HepG2 (cell line): Measurements from ENCODE around the gene TXNRD2. TPM values are rescaled to one million over a fixed set of nuclear protein-coding genes. Genes with fewer than 3 reads are reported as not detected.

Experiments used
- AHR ChIP-seq: IDR thresholded peaks from 2 replicates; pipeline ENCODE4 v1.6.1; 2018; ENCODE audit warnings: missing genetic modification reagents, missing compliant biosample characterization
- ARID3A ChIP-seq: IDR thresholded peaks from 2 replicates; pipeline ENCODE4 v1.6.1; 2012; ENCODE audit warnings: low read depth, low read length, improper control_type of control experiment
- CAMTA2 ChIP-seq: sonication (generic); formaldehyde crosslinking; IDR thresholded peaks from 2 replicates; pipeline ENCODE4 v1.4.0; 2020; ENCODE audit warnings: mild to moderate bottlenecking, missing genetic modification reagents, borderline replicate concordance
- FOSL2 ChIP-seq: sonication (generic); formaldehyde crosslinking; IDR thresholded peaks from 2 replicates; pipeline ENCODE4 v1.4.0; 2020; ENCODE audit warnings: missing genetic modification reagents
- FOXK1 ChIP-seq: sonication (generic); formaldehyde crosslinking; IDR thresholded peaks from 2 replicates; pipeline ENCODE4 v1.4.0; 2020; ENCODE audit warnings: low read depth, missing genetic modification reagents, borderline replicate concordance
- GPN1 ChIP-seq: sonication (generic); formaldehyde crosslinking; IDR thresholded peaks from 2 replicates; pipeline ENCODE4 v1.5.1; 2020; ENCODE audit warnings: missing genetic modification reagents, borderline replicate concordance
- HMG20B ChIP-seq: conservative IDR thresholded peaks from 2 replicates; pipeline ENCODE4 v1.6.1; 2016; ENCODE audit warnings: missing genetic modification reagents, missing compliant biosample characterization
- KDM5A ChIP-seq: fragments of 200-600 bp; sonication (generic); IDR thresholded peaks from 2 replicates; pipeline ENCODE4 v1.7.0; 2018; ENCODE audit warnings: antibody characterized with exemption, mild to moderate bottlenecking, low read length, borderline replicate concordance
- MEF2D ChIP-seq: sonication (generic); formaldehyde crosslinking; IDR thresholded peaks from 2 replicates; pipeline ENCODE4 v1.5.1; 2020; ENCODE audit warnings: mild to moderate bottlenecking, missing genetic modification reagents
- NCOA2 ChIP-seq: sonication (generic); formaldehyde crosslinking; IDR thresholded peaks from 2 replicates; pipeline ENCODE4 v1.8.0; 2022; ENCODE audit warnings: inconsistent platforms
- NCOA5 ChIP-seq: sonication (generic); formaldehyde crosslinking; IDR thresholded peaks from 2 replicates; pipeline ENCODE4 v1.4.0; 2020; ENCODE audit warnings: missing genetic modification reagents
- PAX8 ChIP-seq: sonication (generic); formaldehyde crosslinking; IDR thresholded peaks from 2 replicates; pipeline ENCODE4 v1.8.0; 2022; ENCODE audit warnings: mild to moderate bottlenecking, missing genetic modification reagents, borderline replicate concordance
- POGZ ChIP-seq: sonication (generic); formaldehyde crosslinking; IDR thresholded peaks from 2 replicates; pipeline ENCODE4 v1.4.0; 2020; ENCODE audit warnings: mild to moderate bottlenecking, missing genetic modification reagents
- RARG ChIP-seq: sonication (generic); formaldehyde crosslinking; IDR thresholded peaks from 2 replicates; pipeline ENCODE4 v1.4.0; 2020; ENCODE audit warnings: low read depth, mild to moderate bottlenecking, missing genetic modification reagents
- RBM22 ChIP-seq: fragments of 200-400 bp; formaldehyde crosslinking; optimal IDR thresholded peaks from 2 replicates; pipeline ENCODE3; 2017; ENCODE audit warnings: mild to moderate bottlenecking, low read length, moderate library complexity
- SATB2 ChIP-seq: sonication (generic); formaldehyde crosslinking; IDR thresholded peaks from 2 replicates; pipeline ENCODE4 v1.5.0; 2020; ENCODE audit warnings: missing genetic modification reagents
- SNRNP70 ChIP-seq: fragments of 200-400 bp; formaldehyde crosslinking; IDR thresholded peaks from 2 replicates; pipeline ENCODE4 v1.6.1; 2017; ENCODE audit warnings: mild to moderate bottlenecking, low read depth, low read length, moderate library complexity
- TBL1XR1 ChIP-seq: fragments of 150-350 bp; IDR thresholded peaks from 2 replicates; pipeline ENCODE4 v1.6.1; 2014; ENCODE audit warnings: borderline replicate concordance, low read length; ENCODE audit not compliant: partially characterized antibody
- TFDP2 ChIP-seq: sonication (generic); formaldehyde crosslinking; IDR thresholded peaks from 2 replicates; pipeline ENCODE4 v1.4.0; 2020; ENCODE audit warnings: missing genetic modification reagents
- ZNF326 ChIP-seq: sonication (generic); formaldehyde crosslinking; IDR thresholded peaks from 2 replicates; pipeline ENCODE4 v1.4.0; 2020; ENCODE audit warnings: missing genetic modification reagents, borderline replicate concordance
- ZNF34 ChIP-seq: sonication (generic); formaldehyde crosslinking; IDR thresholded peaks from 2 replicates; pipeline ENCODE4 v1.4.0; 2020; ENCODE audit warnings: mild to moderate bottlenecking, missing genetic modification reagents, borderline replicate concordance
- ZNF747 ChIP-seq: sonication (generic); formaldehyde crosslinking; IDR thresholded peaks from 2 replicates; pipeline ENCODE4 v1.8.1; 2023; ENCODE audit warnings: missing genetic modification reagents, mild to moderate bottlenecking, borderline replicate concordance
- ZNF891 ChIP-seq: sonication (generic); formaldehyde crosslinking; IDR thresholded peaks from 2 replicates; pipeline ENCODE4 v1.5.0; 2020; ENCODE audit warnings: mild to moderate bottlenecking, missing genetic modification reagents
- ZSCAN9 ChIP-seq: IDR thresholded peaks from 2 replicates; pipeline ENCODE4 v1.6.1; 2016; ENCODE audit warnings: borderline replicate concordance
- polyA plus RNA-seq, 8 experiments: library from polyadenylated mRNA; depleted of rRNA in 3 of 8; stranded (reverse) in 7 of 8; unstranded in 1 of 8; fragments of >200 nt; fragmentation: Illumina TruSeq in 4 of 8; extraction: Trizol in 4 of 8; gene quantifications; 2 replicates each; pipeline versions ENCODE4 v1.2.1 to v1.2.3, GENCODE V29; 2011 to 2016; ENCODE audit warnings: low read depth in 4 of 8, missing spikeins in 1 of 8, mixed read lengths in 1 of 8; ENCODE audit not compliant: insufficient read depth in 1 of 8
- total RNA-seq, 5 experiments: library from RNA; depleted of rRNA; stranded (reverse); fragments of >200 nt; fragmentation: Illumina TruSeq; extraction: Trizol; gene quantifications; 2 replicates each; pipeline ENCODE4 v1.2.3, GENCODE V29; 2016; ENCODE audit warnings: low read depth in 1 of 5
- TF ChIP-seq, protein P1 (sequence below): sonication (generic); formaldehyde crosslinking; IDR thresholded peaks from 2 replicates; pipeline ENCODE4; 2020; ENCODE audit warnings: missing genetic modification reagents, mild to moderate bottlenecking, borderline replicate concordance

Gene TXNRD2
- total and polyA plus RNA-seq, 2 of the 13 experiments (the other 11 are each of a cell fraction or from before 2014, with no cell fraction given) = 17.5 to 18.6 TPM

DNA sequence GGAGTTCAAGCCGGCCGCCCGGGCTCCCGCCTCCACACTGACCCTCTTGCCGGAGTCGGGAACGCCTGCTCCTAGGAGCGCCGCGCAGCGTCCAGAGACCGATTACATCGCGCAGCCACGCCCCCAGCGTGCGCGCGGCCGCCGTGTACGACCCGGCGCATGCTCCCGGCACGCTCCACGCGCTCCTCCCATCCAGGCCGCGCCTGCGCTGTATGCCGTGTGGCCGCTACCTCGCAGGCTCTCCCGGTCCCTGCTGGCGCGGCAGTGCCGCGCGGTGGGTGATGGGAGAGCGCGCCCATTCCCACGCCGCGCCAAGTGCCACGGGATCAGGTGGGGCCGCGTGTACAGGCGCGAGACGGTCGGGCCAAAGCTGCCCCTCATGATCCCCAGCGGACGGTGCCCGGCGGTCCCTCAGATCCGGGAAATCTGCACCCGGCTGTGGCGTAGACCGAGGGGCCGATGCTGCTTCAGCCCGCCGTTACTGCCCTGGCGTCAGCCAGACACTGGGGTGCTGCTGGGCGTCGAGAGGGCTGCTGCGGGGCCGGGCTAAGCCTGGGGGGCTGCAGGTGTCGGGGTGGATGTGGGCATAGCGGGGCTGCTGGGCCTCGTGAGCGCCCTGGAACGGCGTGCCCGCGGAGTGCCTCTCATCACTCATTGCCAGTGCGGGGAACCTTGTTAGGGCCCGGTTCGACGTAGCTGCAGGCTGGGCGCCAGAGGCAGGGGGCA lies 86.7 kb downstream of the TXNRD2 start, which contains the start of the genes GNB1L and RTL10 (continued):
- TF ChIP-seq CAMTA2 (CRISPR knock-in tag) (peak; percentile 81; the same call in 1 of the 2 replicates), TFDP2 (CRISPR knock-in tag) (peak; percentile 94), MEF2D (CRISPR knock-in tag) (peak; percentile 61), RBM22 (no peak), SATB2 (CRISPR knock-in tag) (0 out of 2 replicates have a peak, but pooled peaks have one; percentile 55), ARID3A (no peak), NCOA2 (CRISPR knock-in tag) (peak; percentile 56), RARG (CRISPR knock-in tag) (peak; percentile 39; the same call in 1 of the 2 replicates), ZNF34 (CRISPR knock-in tag) (0 out of 2 replicates have a peak, but pooled peaks have one; percentile 57), ZSCAN9 (CRISPR knock-in tag) (no peak; the same call in 1 of the 2 replicates), ZNF891 (no peak; the same call in 1 of the 2 replicates), NCOA5 (CRISPR knock-in tag) (no peak), FOSL2 (CRISPR knock-in tag) (0 out of 2 replicates have a peak, but pooled peaks have one; percentile 7), GPN1 (CRISPR knock-in tag) (no peak), ZNF326 (CRISPR knock-in tag) (no peak), HMG20B (CRISPR knock-in tag) (0 out of 2 replicates have a peak, but pooled peaks have one; percentile 14), ZNF747 (CRISPR knock-in tag) (peak; percentile 17; the same call in 1 of the 2 replicates), PAX8 (peak; percentile 92; the same call in 1 of the 2 replicates), KDM5A (no peak), SNRNP70 (no peak), AHR (CRISPR knock-in tag) (no peak; the same call in 1 of the 2 replicates), FOXK1 (CRISPR knock-in tag) (peak; percentile 78; the same call in 1 of the 2 replicates), TBL1XR1 (peak; percentile 10), POGZ (CRISPR knock-in tag) (peak; percentile 71)
- TF ChIP-seq, protein P1, sequence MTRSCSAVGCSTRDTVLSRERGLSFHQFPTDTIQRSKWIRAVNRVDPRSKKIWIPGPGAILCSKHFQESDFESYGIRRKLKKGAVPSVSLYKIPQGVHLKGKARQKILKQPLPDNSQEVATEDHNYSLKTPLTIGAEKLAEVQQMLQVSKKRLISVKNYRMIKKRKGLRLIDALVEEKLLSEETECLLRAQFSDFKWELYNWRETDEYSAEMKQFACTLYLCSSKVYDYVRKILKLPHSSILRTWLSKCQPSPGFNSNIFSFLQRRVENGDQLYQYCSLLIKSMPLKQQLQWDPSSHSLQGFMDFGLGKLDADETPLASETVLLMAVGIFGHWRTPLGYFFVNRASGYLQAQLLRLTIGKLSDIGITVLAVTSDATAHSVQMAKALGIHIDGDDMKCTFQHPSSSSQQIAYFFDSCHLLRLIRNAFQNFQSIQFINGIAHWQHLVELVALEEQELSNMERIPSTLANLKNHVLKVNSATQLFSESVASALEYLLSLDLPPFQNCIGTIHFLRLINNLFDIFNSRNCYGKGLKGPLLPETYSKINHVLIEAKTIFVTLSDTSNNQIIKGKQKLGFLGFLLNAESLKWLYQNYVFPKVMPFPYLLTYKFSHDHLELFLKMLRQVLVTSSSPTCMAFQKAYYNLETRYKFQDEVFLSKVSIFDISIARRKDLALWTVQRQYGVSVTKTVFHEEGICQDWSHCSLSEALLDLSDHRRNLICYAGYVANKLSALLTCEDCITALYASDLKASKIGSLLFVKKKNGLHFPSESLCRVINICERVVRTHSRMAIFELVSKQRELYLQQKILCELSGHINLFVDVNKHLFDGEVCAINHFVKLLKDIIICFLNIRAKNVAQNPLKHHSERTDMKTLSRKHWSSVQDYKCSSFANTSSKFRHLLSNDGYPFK (CRISPR knock-in tag) = peak; percentile 84
